Spleen (tissue), 11 donors: ENCODE measurements around the gene KRT9. TPM values are rescaled to one million over a fixed set of nuclear protein-coding genes. Genes with fewer than 3 reads are reported as not detected.

Experiments used
- DNase-seq: peaks from one replicate; pipeline ENCODE4 v3.0.0-alpha.2; 2020
- H3K27ac ChIP-seq, 8 donors: fragments of 200-600 bp; sonication (generic) in 7 of 8; 1 replicate in 4 of 8; 2 replicates in 4 of 8; pipeline versions ENCODE4 v1.5.0 to v1.8.0; 2016 to 2021; ENCODE audit warnings: inconsistent platforms in 4 of 8, mild to moderate bottlenecking in 4 of 8, moderate library complexity in 1 of 8
- H3K27me3 ChIP-seq, 7 donors: fragments of 200-600 bp; sonication (generic) in 6 of 7; replicated peaks in 1 of 7; 1 replicate in 4 of 7; 2 replicates in 3 of 7; pipeline versions ENCODE4 v1.5.0 to v1.8.0; 2016 to 2021; ENCODE audit warnings: inconsistent platforms in 3 of 7, mild to moderate bottlenecking in 1 of 7
- H3K36me3 ChIP-seq, 6 donors: fragments of 200-600 bp; sonication (generic) in 5 of 6; 1 replicate in 4 of 6; 2 replicates in 2 of 6; pipeline versions ENCODE4 v1.5.0 to v1.8.0; 2016 to 2021; ENCODE audit warnings: inconsistent platforms in 2 of 6
- H3K4me1 ChIP-seq, 6 donors: fragments of 200-600 bp; sonication (generic) in 5 of 6; 1 replicate in 3 of 6; 2 replicates in 3 of 6; pipeline versions ENCODE4 v1.5.0 to v1.8.0; 2016 to 2021; ENCODE audit warnings: inconsistent platforms in 3 of 6
- H3K4me3 ChIP-seq, 8 donors: fragments of 200-600 bp; sonication (generic) in 7 of 8; 1 replicate in 4 of 8; 2 replicates in 4 of 8; pipeline versions ENCODE4 v1.5.0 to v1.8.0; 2016 to 2021; ENCODE audit warnings: inconsistent platforms in 4 of 8, mild to moderate bottlenecking in 4 of 8, moderate library complexity in 2 of 8
- H3K9me3 ChIP-seq, 8 donors: fragments of 200-600 bp; sonication (generic) in 7 of 8; 1 replicate in 4 of 8; 2 replicates in 4 of 8; pipeline versions ENCODE4 v1.5.0 to v1.8.0; 2016 to 2021; ENCODE audit warnings: inconsistent platforms in 4 of 8
- CTCF ChIP-seq, 11 experiments: fragments of 200-600 bp in 7 of 11; fragments of 450-650 bp in 4 of 11; sonication (generic) in 4 of 11; IDR thresholded peaks in 8 of 11; conservative IDR thresholded peaks in 3 of 11; 1 replicate in 7 of 11; 2 replicates in 4 of 11; pipeline versions ENCODE4 v1.4.0 to v1.8.0; 2016 to 2021; ENCODE audit warnings: antibody characterized with exemption in 11 of 11, inconsistent platforms in 4 of 11, mild to moderate bottlenecking in 1 of 11
- POLR2A ChIP-seq, 3 donors: fragments of 450-650 bp; IDR thresholded peaks; one replicate each; pipeline ENCODE4 v1.5.1; 2017; ENCODE audit warnings: antibody characterized with exemption in 3 of 3, mild to moderate bottlenecking in 1 of 3
- POLR2AphosphoS5 ChIP-seq, 3 donors: sonication (generic); formaldehyde crosslinking; IDR thresholded peaks; one replicate each; pipeline ENCODE4 v1.5.1; 2017; ENCODE audit warnings: antibody characterized with exemption in 3 of 3
- WGBS, 5 donors: extraction: QIAGEN DNeasy Blood & Tissue Kit in 3 of 5; methylation state at CpG; one replicate each; pipeline versions ENCODE4 v1.1.5 to v1.1.7; 2013 to 2018; 5-methylcytosine and 5-hydroxymethylcytosine counted together
- intact Hi-C: fragments of 100-400 bp; cut with DNase I; formaldehyde crosslinking; loops from one replicate; pipeline ENCODE4 v1.15.0; 2023; ENCODE audit warnings: low total_unique reads
- microRNA-seq, 3 donors: library from miRNA; unstranded; fragments of <30 nt; microRNA quantifications; one replicate each; pipeline versions ENCODE4 to v1.1.0, GENCODE V29; 2019 to 2020
- polyA plus RNA-seq, 3 donors: library from polyadenylated mRNA; stranded (reverse); fragments of 200-250 nt; gene quantifications; one replicate each; pipeline ENCODE4 v1.2.1, GENCODE V29; 2013
- total RNA-seq, 7 donors: library from RNA; depleted of rRNA in 3 of 7; stranded (reverse); fragments of >200 nt in 3 of 7; fragmentation: NEBNext Ultra II Directional in 4 of 7; extraction: Animal tissue kit (Norgen Biotek cat#: 25700) in 4 of 7; gene quantifications; one replicate each; pipeline versions ENCODE4 v1.1.0 to v1.2.1, GENCODE V29; 2016 to 2021
- donor health status: healthy with polysubstance abuse.
- donor health status: DM: no; HTN: no; CAD: no; lungs with moderate emphysema.
- donor health status: DM: no; HTN: no; CAD: no.
- donor health status: Bipolar disorder and iron deficiency.
- donor health status: healthy.
- donor health status: DM: no; HTN: no; CAD: no.
- donor health status: DM: yes; HTN: yes; CAD: no.

Gene KRT9
- total and polyA plus RNA-seq, 10 donors = not detected

DNA sequence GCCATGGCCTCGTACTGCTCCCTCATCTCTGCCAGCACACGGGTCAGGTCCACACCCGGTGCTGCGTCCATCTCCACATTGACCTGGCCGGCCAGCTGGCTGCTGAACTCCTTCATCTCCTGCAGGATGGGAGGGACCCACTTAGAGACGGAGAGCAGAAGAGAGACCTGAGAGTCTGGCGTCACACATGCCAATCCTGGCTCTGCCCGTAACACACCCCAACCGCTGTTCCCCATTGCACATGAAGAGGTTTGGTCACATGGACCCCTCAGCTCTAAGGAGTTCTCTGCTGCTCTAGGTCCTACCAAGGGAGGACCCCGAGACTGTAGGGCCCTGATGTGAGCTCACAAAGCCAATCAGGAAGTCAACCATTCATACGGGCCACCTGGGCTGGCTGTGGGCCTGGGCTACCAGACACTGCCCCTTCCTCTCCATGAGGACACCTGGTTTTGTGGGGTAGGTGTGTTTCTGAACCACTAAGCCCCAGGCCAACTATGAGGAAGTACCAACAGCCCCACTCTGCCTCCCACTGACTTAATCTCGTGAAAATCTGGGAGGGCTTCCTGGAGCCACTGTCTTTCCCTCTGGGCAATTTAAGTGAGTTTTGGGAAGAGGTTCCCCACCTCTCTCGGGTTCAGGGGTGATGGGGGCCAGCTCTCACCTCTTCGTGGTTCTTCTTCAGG, 55.6 kb downstream of the KRT9 start:
- Histone ChIP-seq H3K36me3 (no peaks in the 10 kb centered on the region), H3K27me3 (peaks cover 0 to 37% (median 0%) of the 10 kb centered on the region in 7 donors), H3K27ac (no peak overlapping the region), H3K9me3 (no peaks in the 10 kb centered on the region), H3K4me1 (peaks cover 0 to 8% (median 4%) of the 10 kb centered on the region in 6 donors), H3K4me3 (no peak overlapping the region)
- no peak for DNase-seq
- 78 to 90% (median 82%) methylated on average over 10 to 14 of the region's 14 CpGs for WGBS, 5 donors
- intact Hi-C loops = no loop called here
- no peak for TF ChIP-seq CTCF (IDR thresholded peaks at IDR 0.05 in 8 of 11, conservative IDR thresholded peaks at IDR 0.05 in 3 of 11)
- no peak for TF ChIP-seq POLR2A (IDR thresholded peaks at IDR 0.05)
- no peak for TF ChIP-seq POLR2AphosphoS5 (IDR thresholded peaks at IDR 0.05)

Small RNAs within 50 kb of the gene (microRNA-seq; reads per million reads assigned to microRNA genes)
- 0 reads per million in 3 donors for gene MIR6510

Other genes with a start within 250 kb of the KRT9 start
- gene KRT33A, start 221.2 kb downstream of the KRT9 start, total RNA-seq = not detected
- gene KRT33A, start 221.2 kb downstream of the KRT9 start, polyA plus RNA-seq = not detected
- gene KRT33B, start 202.2 kb downstream of the KRT9 start, total RNA-seq = not detected
- gene KRT33B, start 202.2 kb downstream of the KRT9 start, polyA plus RNA-seq = not detected
- gene KRT34, start 189.8 kb downstream of the KRT9 start, total RNA-seq = not detected
- not detected for gene KRT34, start 189.8 kb downstream of the KRT9 start, polyA plus RNA-seq
- gene KRT31, start 174.5 kb downstream of the KRT9 start, total RNA-seq = not detected
- gene KRT31, start 174.5 kb downstream of the KRT9 start, polyA plus RNA-seq = not detected
- gene KRT37, start 147.5 kb downstream of the KRT9 start, total RNA-seq = not detected
- gene KRT37, start 147.5 kb downstream of the KRT9 start, polyA plus RNA-seq = not detected
- gene KRT38, start 131.1 kb downstream of the KRT9 start, total RNA-seq = under 1 TPM in 2 of 7 donors, not detected in 5; 0.26 to 0.39 TPM
- gene KRT38, start 131.1 kb downstream of the KRT9 start, polyA plus RNA-seq = not detected
- gene KRT32, start 104.7 kb downstream of the KRT9 start, total RNA-seq = not detected
- gene KRT32, start 104.7 kb downstream of the KRT9 start, polyA plus RNA-seq = not detected
- gene KRT35, start 90.9 kb downstream of the KRT9 start, total RNA-seq = under 1 TPM in 1 of 7 donors, not detected in 6; 0.19 TPM
- under 1 TPM in 1 of 3 donors, not detected in 2; 0.19 TPM for gene KRT35, start 90.9 kb downstream of the KRT9 start, polyA plus RNA-seq
- 1 to 10 TPM in 2 of 7 donors, under 1 TPM in 4, not detected in 1; 0.27 to 2.7 (median 0.44) TPM for gene KRT36, start 82.1 kb downstream of the KRT9 start, total RNA-seq
- gene KRT36, start 82.1 kb downstream of the KRT9 start, polyA plus RNA-seq = under 1 TPM; 0.20 to 0.51 (median 0.22) TPM
- gene KRT13, start 66.4 kb downstream of the KRT9 start, total RNA-seq = not detected
- 10 to 100 TPM in 1 of 3 donors, 1 to 10 TPM in 2; 1.6 to 26.4 (median 3.8) TPM for gene KRT13, start 66.4 kb downstream of the KRT9 start, polyA plus RNA-seq
- gene KRT15, start 53.2 kb downstream of the KRT9 start, total RNA-seq = not detected
- gene KRT15, start 53.2 kb downstream of the KRT9 start, polyA plus RNA-seq = 1 to 10 TPM in 1 of 3 donors, under 1 TPM in 2; 0.07 to 1.3 (median 0.11) TPM
- gene KRT19, start 43.8 kb downstream of the KRT9 start, total RNA-seq = 1 to 10 TPM in 3 of 7 donors, under 1 TPM in 3, not detected in 1; 0.44 to 2.8 (median 0.83) TPM
- 1 to 10 TPM in 2 of 3 donors, under 1 TPM in 1; 0.20 to 3.9 (median 1.9) TPM for gene KRT19, start 43.8 kb downstream of the KRT9 start, polyA plus RNA-seq
- gene KRT14, start 14.8 kb upstream of the KRT9 start, total RNA-seq = under 1 TPM in 1 of 7 donors, not detected in 6; 0.79 TPM
- under 1 TPM; 0.06 to 0.17 (median 0.16) TPM for gene KRT14, start 14.8 kb upstream of the KRT9 start, polyA plus RNA-seq
- gene KRT16, start 40.7 kb upstream of the KRT9 start, total RNA-seq = not detected
- gene KRT16, start 40.7 kb upstream of the KRT9 start, polyA plus RNA-seq = under 1 TPM in 2 of 3 donors, not detected in 1; 0.07 to 0.19 TPM
- 1 to 10 TPM in 1 of 7 donors, not detected in 6; 1.2 TPM for gene KRT17, start 52.5 kb upstream of the KRT9 start, total RNA-seq
- under 1 TPM in 2 of 3 donors, not detected in 1; 0.58 to 0.70 TPM for gene KRT17, start 52.5 kb upstream of the KRT9 start, polyA plus RNA-seq
- 100 to 1,000 TPM; 313 to 897 (median 665) TPM for gene EIF1, start 116.8 kb upstream of the KRT9 start, total RNA-seq
- 100 to 1,000 TPM; 560 to 722 (median 560) TPM for gene EIF1, start 116.8 kb upstream of the KRT9 start, polyA plus RNA-seq
- gene GAST, start 140.3 kb upstream of the KRT9 start, total RNA-seq = not detected
- gene GAST, start 140.3 kb upstream of the KRT9 start, polyA plus RNA-seq = not detected
- gene HAP1, start 162.6 kb upstream of the KRT9 start, total RNA-seq = 1 to 10 TPM in 5 of 7 donors, under 1 TPM in 2; 0.83 to 8.4 (median 1.7) TPM
- under 1 TPM; 0.33 to 0.58 (median 0.54) TPM for gene HAP1, start 162.6 kb upstream of the KRT9 start, polyA plus RNA-seq
- gene JUP, start 214.7 kb upstream of the KRT9 start, total RNA-seq = 10 to 100 TPM; 17.3 to 73.1 (median 45.3) TPM
- 10 to 100 TPM; 13.7 to 17.4 (median 14.3) TPM for gene JUP, start 214.7 kb upstream of the KRT9 start, polyA plus RNA-seq
- 1 to 10 TPM; 5.5 to 7.1 (median 6.0) TPM for gene P3H4, start 239.9 kb upstream of the KRT9 start, total RNA-seq
- 1 to 10 TPM; 3.3 to 5.1 (median 3.5) TPM for gene P3H4, start 239.9 kb upstream of the KRT9 start, polyA plus RNA-seq
- 10 to 100 TPM; 14.8 to 30.8 (median 16.7) TPM for gene FKBP10, start 240.9 kb upstream of the KRT9 start, total RNA-seq
- 10 to 100 TPM in 1 of 3 donors, 1 to 10 TPM in 2; 9.6 to 18.9 (median 9.9) TPM for gene FKBP10, start 240.9 kb upstream of the KRT9 start, polyA plus RNA-seq